Peyer's patch (tissue), 4 donors: ENCODE measurements around the gene EIF3J.

Experiments used
- POLR2A ChIP-seq, 2 donors: fragments of 450-650 bp; IDR thresholded peaks; one replicate each; pipeline ENCODE4 v1.5.1; 2017; ENCODE audit warnings: antibody characterized with exemption in 2 of 2, mild to moderate bottlenecking in 2 of 2, moderate library complexity in 2 of 2
- TF ChIP-seq, protein P1 (sequence below), 6 experiments: fragments of 450-650 bp in 4 of 6; fragments of 200-600 bp in 2 of 6; sonication (generic) in 1 of 6; IDR thresholded peaks; one replicate each; pipeline ENCODE4 v1.5.1; 2017 to 2019; ENCODE audit warnings: antibody characterized with exemption in 6 of 6, mild to moderate bottlenecking in 3 of 6, moderate library complexity in 1 of 6

DNA sequence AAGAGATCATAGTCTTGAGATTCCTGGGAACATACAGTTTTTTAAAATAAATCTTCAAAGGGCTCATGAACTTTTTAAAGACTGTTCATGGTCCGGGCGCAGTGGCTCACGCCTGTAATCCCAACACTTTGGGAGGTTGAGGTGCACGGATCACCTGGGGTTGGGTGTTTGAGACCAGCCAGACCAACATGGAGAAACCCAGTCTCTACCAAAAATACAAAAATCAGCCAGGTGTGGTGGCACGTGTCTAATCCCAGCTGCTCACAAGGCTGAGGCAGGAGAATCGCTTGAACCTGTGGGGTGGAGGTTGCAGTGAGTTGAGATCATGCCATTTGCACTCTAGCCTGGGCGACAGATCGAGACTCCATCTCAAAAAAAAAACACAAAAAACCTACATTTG, 41.4 kb upstream of the EIF3J start:
- TF ChIP-seq, protein P1, sequence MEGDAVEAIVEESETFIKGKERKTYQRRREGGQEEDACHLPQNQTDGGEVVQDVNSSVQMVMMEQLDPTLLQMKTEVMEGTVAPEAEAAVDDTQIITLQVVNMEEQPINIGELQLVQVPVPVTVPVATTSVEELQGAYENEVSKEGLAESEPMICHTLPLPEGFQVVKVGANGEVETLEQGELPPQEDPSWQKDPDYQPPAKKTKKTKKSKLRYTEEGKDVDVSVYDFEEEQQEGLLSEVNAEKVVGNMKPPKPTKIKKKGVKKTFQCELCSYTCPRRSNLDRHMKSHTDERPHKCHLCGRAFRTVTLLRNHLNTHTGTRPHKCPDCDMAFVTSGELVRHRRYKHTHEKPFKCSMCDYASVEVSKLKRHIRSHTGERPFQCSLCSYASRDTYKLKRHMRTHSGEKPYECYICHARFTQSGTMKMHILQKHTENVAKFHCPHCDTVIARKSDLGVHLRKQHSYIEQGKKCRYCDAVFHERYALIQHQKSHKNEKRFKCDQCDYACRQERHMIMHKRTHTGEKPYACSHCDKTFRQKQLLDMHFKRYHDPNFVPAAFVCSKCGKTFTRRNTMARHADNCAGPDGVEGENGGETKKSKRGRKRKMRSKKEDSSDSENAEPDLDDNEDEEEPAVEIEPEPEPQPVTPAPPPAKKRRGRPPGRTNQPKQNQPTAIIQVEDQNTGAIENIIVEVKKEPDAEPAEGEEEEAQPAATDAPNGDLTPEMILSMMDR (IDR thresholded peaks at IDR 0.05), result no peak
- TF ChIP-seq POLR2A (IDR thresholded peaks at IDR 0.05), result no peak
